GM12891 (cell line): ENCODE measurements around the gene IFI44.

Experiments
- DNase-seq: peaks from one replicate; pipeline ENCODE4 v3.0.0; 2011; ENCODE audit warnings: low spot score; ENCODE audit not compliant: insufficient read length
- FAIRE-seq: peaks from 2 replicates; lab custom pipeline; 2011; peaks lifted over from hg19 to GRCh38; lab: Jason Lieb, UNC
- PAX5 ChIP-seq: IDR thresholded peaks from 2 replicates; pipeline ENCODE4 v1.6.1; 2011; ENCODE audit warnings: low read length, moderate library complexity, mild to moderate bottlenecking; ENCODE audit not compliant: insufficient read depth, severe bottlenecking
- POLR2A ChIP-seq: IDR thresholded peaks from 2 replicates; pipeline ENCODE4 v1.6.1; 2011; ENCODE audit warnings: low read depth, low read length, control low read depth
- POLR2AphosphoS5 ChIP-seq: IDR thresholded peaks from 2 replicates; pipeline ENCODE4 v1.6.1; 2011; ENCODE audit warnings: low read depth, low read length, control low read depth
- POU2F2 ChIP-seq: IDR thresholded peaks from 2 replicates; pipeline ENCODE4 v1.6.1; 2011; ENCODE audit warnings: low read depth, mild to moderate bottlenecking, control low read depth, low read length, moderate library complexity
- SPI1 ChIP-seq: IDR thresholded peaks from 2 replicates; pipeline ENCODE4 v1.6.1; 2011; ENCODE audit warnings: low read depth, low read length, control low read depth
- TAF1 ChIP-seq: IDR thresholded peaks from 2 replicates; pipeline ENCODE4 v1.6.1; 2011; ENCODE audit warnings: low read depth, low read length, control low read depth

IFI44 gene

DNA sequence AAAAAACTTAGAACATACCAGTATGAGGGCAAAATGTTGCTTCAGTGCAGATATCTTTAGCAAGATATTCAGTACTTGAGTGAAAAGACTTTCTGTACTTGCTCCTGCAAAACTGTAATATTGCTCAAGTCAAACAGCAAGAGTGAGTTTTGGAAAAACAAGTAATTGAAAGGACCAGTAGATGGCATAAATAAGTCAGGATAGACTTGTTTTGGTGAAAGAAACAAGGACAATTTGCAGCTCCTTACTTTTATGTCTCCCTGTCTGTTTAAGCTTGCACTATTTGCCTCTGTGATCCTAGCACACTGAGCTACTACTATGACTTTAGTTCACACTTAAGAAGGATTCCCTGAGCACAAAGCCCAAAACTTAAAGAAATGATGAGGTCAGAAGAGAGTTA lies 39.1 kb downstream of the IFI44 start:
- no peak for FAIRE-seq
- TF ChIP-seq PAX5 = no peak
- no peak for TF ChIP-seq SPI1
- no peak for TF ChIP-seq POLR2A
- TF ChIP-seq TAF1 = no peak
- no peak for TF ChIP-seq POU2F2
- no peak for TF ChIP-seq POLR2AphosphoS5
- no peak for DNase-seq

- DNase-seq (no peak), FAIRE-seq (no peak)
Observed at GRCh38 chr1:78690516-78690915, 40.9 kb downstream of the IFI44 start.

DNA sequence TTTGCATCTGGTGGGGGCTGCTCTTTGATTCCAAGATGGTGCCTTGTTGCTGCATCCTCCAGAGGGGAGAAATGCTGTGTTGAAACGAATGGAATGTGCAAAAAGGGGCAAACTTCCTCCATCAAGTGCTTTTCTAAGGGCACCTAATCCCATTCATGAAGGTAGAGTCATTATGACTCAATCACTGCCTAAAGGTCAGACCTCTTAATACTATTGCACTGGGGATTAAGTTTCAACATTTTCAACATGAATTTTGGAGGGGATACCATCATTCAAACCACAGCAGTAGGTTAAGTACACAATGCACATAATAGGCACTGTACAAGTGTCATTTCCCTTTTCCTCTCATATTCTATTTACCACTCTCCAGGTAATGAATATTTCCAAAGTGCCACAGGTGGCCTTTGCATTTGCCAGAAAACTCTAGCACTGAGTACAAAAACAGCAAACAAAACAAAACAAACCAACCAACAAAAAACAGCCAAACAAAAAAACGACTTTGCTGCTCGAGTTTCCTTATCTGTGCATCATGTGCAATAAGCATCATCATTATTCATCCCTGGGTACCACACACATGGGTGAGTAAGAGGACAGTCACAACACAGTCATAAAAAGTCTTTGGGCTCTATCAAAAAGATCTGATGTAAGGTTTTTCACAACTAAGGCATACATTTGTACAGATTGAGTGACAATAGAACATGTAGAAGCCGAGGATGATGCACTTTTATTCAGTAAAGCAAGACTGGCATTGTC lies 42.5 kb downstream of the IFI44 start:
- FAIRE-seq = no peak
- no peak for DNase-seq
- TF ChIP-seq POLR2AphosphoS5 = no peak
- no peak for TF ChIP-seq PAX5
- no peak for TF ChIP-seq POU2F2
- no peak for TF ChIP-seq SPI1
- TF ChIP-seq TAF1 = no peak
- TF ChIP-seq POLR2A = no peak

More at GRCh38 chr1:78690516-78690915, 40.9 kb downstream of the IFI44 start:
- TF ChIP-seq PAX5 (no peak), POLR2AphosphoS5 (no peak), TAF1 (no peak), POU2F2 (no peak), POLR2A (no peak)

GRCh38 chr1:78699813-78700212 lies 50.2 kb downstream of the IFI44 start:
- no peak for FAIRE-seq
- DNase-seq = no peak
- no peak for TF ChIP-seq POLR2AphosphoS5
- no peak for TF ChIP-seq TAF1
- TF ChIP-seq POLR2A = no peak
- no peak for TF ChIP-seq POU2F2
- TF ChIP-seq PAX5 = no peak
- TF ChIP-seq SPI1 = no peak

DNA sequence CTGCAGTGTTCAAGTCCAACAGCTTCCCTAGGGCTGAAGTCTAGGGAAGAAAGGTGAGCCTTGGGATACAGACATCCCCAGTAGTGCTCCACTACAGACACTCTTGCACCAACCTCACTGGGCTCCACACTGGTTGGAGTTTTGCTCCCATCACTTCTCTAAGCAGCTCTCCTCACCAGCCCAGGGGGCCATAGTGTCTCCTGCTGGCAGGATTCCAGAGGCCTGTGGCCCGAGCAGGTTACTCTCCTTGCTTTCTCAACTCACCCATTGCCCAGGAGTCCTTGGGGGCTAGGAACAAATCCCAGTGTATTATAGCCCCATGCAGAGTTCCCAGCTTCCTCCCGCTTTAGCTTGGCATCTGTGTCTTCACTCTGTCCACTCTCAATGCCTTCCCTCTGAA lies 52.8 kb downstream of the IFI44 start:
- DNase-seq = no peak
- no peak for TF ChIP-seq POU2F2
- TF ChIP-seq POLR2AphosphoS5 = no peak
- TF ChIP-seq SPI1 = no peak
- TF ChIP-seq POLR2A = no peak
- no peak for TF ChIP-seq TAF1
- no peak for TF ChIP-seq PAX5
- FAIRE-seq = no peak

GRCh38 chr1:78703806-78704205 lies 54.2 kb downstream of the IFI44 start:
- DNase-seq (no peak), FAIRE-seq (no peak)
- TF ChIP-seq TAF1 = no peak

- FAIRE-seq = no peak
- no peak for TF ChIP-seq POU2F2
- TF ChIP-seq TAF1 = no peak
- no peak for DNase-seq
Observed at GRCh38 chr1:78712467-78713051, 62.9 kb downstream of the IFI44 start.

GRCh38 chr1:78713297-78713696 lies 63.7 kb downstream of the IFI44 start:
- TF ChIP-seq POU2F2 = no peak

More at GRCh38 chr1:78713297-78713696, 63.7 kb downstream of the IFI44 start:
- FAIRE-seq (no peak), DNase-seq (no peak)
